ENCODE measurements around the gene SERBP1.
A peak's percentile ranks its signal among the peaks of the same experiment; 100 is the strongest.
"Not testable (repeated sequence)": the region's sequence is repeated elsewhere in the genome, so short reads cannot be mapped to it uniquely, and the experiment has no call there.

SERBP1 gene

GRCh38 chr1:67404212-67404620, 26.0 kb downstream of the SERBP1 start:
- DNase-seq, result no peak

GRCh38 chr1:67401443-67401842, 28.8 kb downstream of the SERBP1 start:
- no peak for DNase-seq

- DNase-seq, result not testable (repeated sequence)
Measured at GRCh38 chr1:67400029-67400786, 30.0 kb downstream of the SERBP1 start.

- no peak for DNase-seq
Measured at GRCh38 chr1:67399199-67399993, 30.8 kb downstream of the SERBP1 start.

- DNase-seq, result no peak
Measured at GRCh38 chr1:67394548-67394947, 35.7 kb downstream of the SERBP1 start.

GRCh38 chr1:67393737-67394136, 36.5 kb downstream of the SERBP1 start:
- no peak for DNase-seq

GRCh38 chr1:67393240-67393639, 37.0 kb downstream of the SERBP1 start:
- DNase-seq, result peak; percentile 61

- DNase-seq, result no peak
Measured at GRCh38 chr1:67390041-67390887, 39.9 kb downstream of the SERBP1 start.

GRCh38 chr1:67383999-67384638, 46.1 kb downstream of the SERBP1 start:
- DNase-seq, result no peak

GRCh38 chr1:67382292-67382691, 47.9 kb downstream of the SERBP1 start:
- DNase-seq, result no peak

- no peak for DNase-seq
Measured at GRCh38 chr1:67381154-67381553, 49.0 kb downstream of the SERBP1 start.

- no peak for DNase-seq
Measured at GRCh38 chr1:67377253-67377652, 52.9 kb downstream of the SERBP1 start.

- no peak for DNase-seq
Measured at GRCh38 chr1:67376381-67376780, 53.8 kb downstream of the SERBP1 start.

GRCh38 chr1:67372898-67373297, 57.3 kb downstream of the SERBP1 start:
- DNase-seq, result no peak

- no peak for DNase-seq
Measured at GRCh38 chr1:67372136-67372535, 58.1 kb downstream of the SERBP1 start.

- no peak for DNase-seq
Measured at GRCh38 chr1:67371681-67372080, 58.5 kb downstream of the SERBP1 start.

GRCh38 chr1:67371043-67371442, 59.2 kb downstream of the SERBP1 start:
- no peak for DNase-seq

GRCh38 chr1:67368046-67368514, 62.1 kb downstream of the SERBP1 start:
- DNase-seq, result no peak

- DNase-seq, result peak; percentile 27
Measured at GRCh38 chr1:67367370-67368045, 62.7 kb downstream of the SERBP1 start.

GRCh38 chr1:67361641-67362040, 68.6 kb downstream of the SERBP1 start:
- DNase-seq, result no peak

- no peak for DNase-seq
Measured at GRCh38 chr1:67359592-67359991, 70.6 kb downstream of the SERBP1 start.
